GM12873 (cell line): ENCODE data around the gene ADAMTS8.

ENCODE experiments used
- TF ChIP-seq, protein P1 (sequence below): IDR thresholded peaks from 2 replicates; pipeline ENCODE4 v1.5.1; 2012; ENCODE audit warnings: low read depth, mild to moderate bottlenecking, moderate library complexity, low read length, control low read depth; ENCODE audit not compliant: insufficient read depth; ENCODE audit errors: missing control alignments

The ADAMTS8 gene

DNA sequence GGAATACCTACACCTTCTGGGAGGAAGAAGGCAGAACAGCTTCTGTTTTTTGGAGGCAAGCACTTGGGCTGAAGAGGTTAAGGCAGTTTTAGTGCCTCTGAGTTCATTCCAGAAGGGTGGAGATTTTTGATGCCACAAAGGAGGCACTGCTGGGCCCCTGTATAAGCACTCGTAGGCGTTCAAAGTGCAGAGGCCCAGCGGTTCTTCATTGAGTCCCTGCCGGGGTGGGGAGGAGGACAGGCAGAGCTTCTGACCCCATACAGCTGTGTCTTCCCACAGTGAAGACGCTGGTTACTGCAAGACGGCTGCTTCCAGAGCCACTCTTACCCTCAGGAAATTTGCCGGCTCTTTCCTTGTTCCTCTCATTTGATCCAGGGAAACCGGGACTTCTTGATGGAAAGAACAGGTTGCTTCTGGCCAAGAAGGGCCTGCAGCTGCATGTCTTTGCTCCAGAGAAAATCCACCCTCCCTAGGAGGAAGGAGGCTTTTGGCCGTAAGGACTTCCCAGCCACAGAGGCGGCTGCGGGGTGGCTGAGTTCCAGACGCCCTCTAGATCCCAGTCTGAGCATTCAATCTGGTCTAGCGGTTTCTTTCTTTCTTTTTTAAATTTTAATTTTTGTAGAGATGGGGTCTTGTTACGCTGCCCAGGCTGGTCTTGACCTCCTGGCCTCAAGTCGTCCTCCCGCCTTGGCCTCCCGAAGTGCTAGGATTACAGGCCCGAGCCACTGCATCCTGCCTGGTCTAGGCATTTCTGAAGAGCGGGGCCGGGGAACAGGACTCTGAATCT, 29.4 kb upstream of the ADAMTS8 start:
- TF ChIP-seq, protein P1, sequence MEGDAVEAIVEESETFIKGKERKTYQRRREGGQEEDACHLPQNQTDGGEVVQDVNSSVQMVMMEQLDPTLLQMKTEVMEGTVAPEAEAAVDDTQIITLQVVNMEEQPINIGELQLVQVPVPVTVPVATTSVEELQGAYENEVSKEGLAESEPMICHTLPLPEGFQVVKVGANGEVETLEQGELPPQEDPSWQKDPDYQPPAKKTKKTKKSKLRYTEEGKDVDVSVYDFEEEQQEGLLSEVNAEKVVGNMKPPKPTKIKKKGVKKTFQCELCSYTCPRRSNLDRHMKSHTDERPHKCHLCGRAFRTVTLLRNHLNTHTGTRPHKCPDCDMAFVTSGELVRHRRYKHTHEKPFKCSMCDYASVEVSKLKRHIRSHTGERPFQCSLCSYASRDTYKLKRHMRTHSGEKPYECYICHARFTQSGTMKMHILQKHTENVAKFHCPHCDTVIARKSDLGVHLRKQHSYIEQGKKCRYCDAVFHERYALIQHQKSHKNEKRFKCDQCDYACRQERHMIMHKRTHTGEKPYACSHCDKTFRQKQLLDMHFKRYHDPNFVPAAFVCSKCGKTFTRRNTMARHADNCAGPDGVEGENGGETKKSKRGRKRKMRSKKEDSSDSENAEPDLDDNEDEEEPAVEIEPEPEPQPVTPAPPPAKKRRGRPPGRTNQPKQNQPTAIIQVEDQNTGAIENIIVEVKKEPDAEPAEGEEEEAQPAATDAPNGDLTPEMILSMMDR, result no peak

DNA sequence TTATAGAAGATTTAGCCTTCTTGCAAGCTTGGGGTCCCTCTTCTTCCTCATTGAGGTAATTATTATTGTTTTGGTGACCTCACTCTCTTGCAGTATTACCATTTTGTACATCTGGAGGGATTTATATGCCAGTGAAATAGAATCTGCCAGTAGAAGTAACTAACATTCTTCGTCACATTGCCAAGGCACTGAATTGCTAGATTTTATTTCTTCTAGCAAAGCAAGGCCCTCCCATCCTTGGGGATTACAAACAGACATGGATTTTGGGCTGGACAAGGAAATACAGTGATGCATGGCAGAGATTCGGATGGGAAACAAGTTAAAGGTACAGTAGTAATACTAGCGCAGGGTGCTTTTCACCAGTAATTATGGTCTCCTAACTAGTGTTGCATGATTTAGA, 27.9 kb upstream of the ADAMTS8 start:
- TF ChIP-seq, protein P1, result no peak

DNA sequence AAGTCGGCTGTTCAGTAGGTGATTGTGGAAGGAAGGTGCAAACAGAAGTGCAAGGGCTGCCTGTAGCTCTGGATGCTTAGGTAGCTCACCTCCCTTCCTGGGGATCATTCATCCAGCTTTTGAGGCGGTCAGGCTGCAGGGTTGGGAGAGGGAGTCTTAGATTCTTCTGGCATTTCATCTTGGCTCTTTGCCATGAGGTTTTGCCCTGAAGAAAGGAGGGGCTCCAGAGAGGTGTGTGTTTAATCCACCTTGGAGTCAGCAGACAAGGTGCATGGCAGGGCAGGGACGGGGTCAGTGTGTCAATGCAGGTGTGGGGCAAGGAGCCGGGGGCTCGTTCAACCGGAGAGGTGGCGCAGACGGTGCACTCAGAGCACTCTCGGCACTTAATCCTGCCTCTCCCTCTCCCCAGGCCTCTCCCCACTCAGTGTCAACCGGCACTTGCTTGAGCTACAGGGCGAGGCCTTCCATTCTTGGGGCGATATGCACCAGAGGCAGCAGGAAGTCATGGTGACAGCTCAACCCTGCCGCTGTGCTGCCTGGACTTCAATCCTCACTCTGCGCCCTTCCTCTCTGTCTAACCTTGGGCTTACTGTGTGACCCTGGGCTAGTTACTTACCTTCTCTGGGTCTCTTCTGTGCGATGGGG, 27.2 kb upstream of the ADAMTS8 start:
- TF ChIP-seq, protein P1, result no peak

DNA sequence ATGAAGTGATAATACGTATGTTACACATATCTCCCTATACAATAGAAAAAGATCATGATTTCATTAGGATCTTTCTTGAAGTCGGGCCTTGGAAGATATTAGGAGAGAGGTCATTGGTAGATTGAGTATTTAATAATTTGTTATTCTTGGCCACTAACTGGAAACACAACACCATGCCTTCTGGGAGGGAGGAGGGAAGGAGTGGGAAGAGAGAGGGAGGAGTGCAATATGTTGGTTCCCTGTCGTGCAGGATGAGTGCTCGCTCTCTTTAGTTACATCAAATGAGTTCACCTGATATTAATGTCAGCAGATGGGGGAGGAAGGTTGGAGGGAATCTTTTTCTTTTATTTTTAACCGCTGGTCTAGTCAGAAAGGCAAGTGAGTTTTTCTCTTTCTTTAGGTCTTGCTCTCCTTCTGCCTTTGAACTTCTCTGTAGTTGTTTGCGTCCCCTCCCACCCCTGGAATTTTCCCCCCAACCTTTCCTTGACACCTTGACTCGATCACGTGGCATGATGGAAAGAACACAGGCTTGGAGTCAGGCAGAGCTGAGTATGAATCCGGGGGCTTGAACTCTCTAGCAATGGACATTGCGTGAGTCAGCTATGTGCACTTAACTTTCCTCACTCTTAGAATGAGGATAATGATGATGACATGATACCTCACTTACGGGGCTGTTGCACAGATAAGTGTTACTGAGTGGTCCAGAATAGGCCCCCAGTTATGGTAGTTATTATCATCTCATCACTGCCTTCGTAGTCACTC, 26.3 kb upstream of the ADAMTS8 start:
- TF ChIP-seq, protein P1, result no peak

DNA sequence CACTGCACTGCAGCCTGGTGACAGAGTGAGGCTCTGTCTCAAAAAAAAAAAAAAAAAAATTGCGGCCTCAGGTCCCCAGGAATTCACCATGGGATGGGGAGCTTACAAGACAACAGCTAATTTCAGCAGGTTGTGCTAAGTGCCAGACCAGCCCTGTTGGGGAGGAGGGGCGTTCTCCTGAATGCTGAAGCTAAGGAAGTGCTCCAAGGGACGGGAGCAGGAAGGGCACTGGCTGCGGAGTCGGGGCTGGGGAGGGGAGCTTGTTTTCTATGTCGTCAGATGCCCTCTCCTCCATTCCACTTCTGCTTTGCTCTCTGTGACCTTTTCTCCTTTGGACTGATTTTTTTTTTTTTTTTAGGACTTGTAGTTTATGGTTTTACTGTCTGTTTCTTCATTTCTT, 24.5 kb upstream of the ADAMTS8 start:
- TF ChIP-seq, protein P1, result no peak

DNA sequence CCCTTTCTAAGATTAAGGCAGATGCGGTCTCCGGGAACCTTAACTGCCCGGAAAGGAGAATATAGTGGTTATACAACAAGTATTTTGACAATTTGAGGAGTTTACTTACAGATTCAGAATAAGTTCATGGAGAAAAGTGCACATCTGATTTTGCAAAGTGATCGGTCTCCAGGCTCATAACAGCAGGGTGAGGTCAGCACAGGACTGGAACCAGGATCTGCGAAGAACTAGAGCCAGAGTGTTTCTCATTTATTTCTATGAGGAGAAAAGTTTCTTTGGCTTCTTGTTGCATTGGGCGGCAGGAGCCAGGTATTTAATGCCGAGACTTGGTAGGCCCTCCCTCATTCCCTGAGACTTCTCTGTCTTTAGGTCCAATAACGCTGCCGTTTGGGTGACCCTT, 23.8 kb upstream of the ADAMTS8 start:
- TF ChIP-seq, protein P1, result no peak
